ENCODE results near the gene MEGF10. TPM values are rescaled to one million over a fixed set of nuclear protein-coding genes. Genes with fewer than 3 reads are reported as not detected.

Gene MEGF10
- 0.22 and 4.2 TPM in 2 replicates for total RNA-seq

DNA sequence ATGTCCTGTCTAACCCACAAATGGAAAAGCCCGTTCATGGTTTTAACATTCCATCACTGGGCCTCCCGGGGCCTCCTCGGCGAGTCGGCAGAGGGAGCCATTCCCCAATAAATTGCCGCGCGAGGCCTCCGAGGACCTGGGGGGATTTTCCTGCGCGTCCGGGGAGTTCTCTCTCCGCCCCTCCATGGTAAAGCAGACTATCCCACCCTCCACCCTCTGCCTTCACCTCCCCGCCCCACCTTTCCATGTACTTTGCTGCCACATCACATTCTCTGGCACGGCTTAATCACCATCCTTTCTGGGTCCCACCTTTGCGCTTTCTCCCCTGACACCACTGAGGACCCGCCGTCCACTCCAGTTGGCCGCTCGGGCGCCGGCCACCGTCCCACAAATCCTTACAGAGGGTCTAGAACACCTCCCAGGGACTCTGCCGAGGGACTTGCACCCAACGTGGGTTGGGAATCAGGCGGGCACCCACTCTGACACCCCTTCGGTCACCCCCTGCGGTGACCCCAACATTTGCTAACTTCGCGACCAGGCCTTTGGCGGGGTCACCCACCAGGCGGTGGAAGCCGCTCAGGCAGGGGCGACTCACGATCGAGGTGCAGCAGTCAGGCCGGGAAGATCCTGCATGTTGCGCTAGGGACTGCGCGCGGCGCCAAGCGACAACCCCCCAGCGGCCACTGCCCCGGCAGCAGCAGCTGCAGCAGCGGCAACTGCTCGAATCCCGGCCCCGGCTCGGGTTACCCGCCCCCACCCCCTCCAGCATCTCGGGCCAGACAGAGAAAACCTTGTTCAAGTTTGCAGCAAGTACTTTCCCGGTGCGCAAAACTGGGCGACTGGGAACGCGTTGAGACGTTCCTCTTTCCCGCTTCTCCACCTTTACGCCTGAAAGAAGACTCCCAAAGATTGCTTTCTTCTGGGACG, at the start of gene MEGF10:
TSS of gene MEGF10 (plus strand) at position 778 of the 927 bp plus-strand sequence. CDS start 40,513 bp downstream, outside the sequence.

Small RNA genes within 50 kb of the gene (small RNA-seq; reads per million reads assigned to genes)
- gene AC010424.1 (ENCODE audit: low replicate concordance): not detected

Other genes starting within 250 kb of the MEGF10 start
- gene C5orf63, start 217.3 kb upstream of the MEGF10 start, total RNA-seq: 3.5 and 3.6 TPM in 2 replicates
- 81.9 and 93.0 TPM in 2 replicates for gene PRRC1, start 226.8 kb downstream of the MEGF10 start, total RNA-seq